GM18909 (cell line): ENCODE measurements around the gene RGMA.
"Not testable (repeated sequence)": the region's sequence is repeated elsewhere in the genome, so short reads cannot be mapped to it uniquely, and the experiment has no call there.

Source experiments
- ATAC-seq: cut with Tn5 transposase; IDR thresholded peaks from one replicate; pipeline ENCODE4 v1.9.1; 2021; ENCODE audit warnings: mild to moderate bottlenecking; ENCODE audit not compliant: unreplicated experiment, poor library complexity

Gene RGMA

DNA sequence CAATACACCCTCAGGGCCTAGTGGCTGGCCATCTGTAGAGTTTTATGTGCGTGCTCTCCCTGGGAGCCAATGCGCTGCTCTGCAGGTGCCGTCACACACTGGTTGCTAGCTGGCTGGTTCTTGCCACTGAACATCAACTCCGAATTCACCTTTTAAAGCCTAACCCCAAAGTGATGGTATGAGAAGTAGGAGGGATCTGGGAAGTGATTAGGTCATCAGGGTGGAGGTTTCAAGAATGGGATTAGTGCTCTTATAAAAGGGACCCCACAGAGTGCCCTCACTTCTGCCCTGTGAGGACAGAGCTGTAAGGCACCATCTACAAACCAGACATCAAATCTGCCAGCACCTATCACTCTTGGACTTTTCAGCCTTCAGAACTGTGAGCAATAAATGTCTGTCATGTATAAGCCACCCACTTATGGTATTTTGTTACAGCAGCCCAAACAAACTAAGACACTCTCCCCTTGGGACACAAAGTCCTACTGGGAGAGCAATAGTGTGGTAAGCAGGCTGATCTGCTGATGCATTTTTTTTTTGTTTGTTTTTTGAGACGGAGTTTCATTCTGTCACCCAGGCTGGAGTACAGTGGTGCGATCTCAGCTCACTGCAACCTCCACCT is 20.3 kb downstream of the RGMA start:
- no peak for ATAC-seq

DNA sequence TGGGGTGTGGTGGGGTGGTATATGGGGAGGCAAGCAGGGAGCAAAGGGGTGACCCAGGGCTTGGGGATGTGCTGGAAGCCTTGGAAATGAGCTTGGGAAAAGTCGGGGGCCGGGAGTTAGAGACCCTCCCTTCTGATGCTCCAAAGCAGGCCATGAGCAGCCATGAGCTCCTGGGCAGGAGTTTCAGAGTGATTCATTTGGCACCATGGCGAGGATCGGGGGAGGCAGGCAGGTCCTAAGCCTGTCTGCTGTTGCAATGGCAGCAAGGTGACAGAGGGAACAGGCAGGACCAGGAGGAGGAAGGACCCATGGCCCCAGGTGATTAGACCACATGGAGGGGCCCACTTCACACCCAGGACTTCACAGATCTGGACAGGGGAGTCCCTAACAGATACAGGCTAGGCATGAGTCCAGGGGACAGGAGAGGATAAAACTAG is 21.3 kb downstream of the RGMA start:
- no peak for ATAC-seq

GRCh38 chr15:93066834-93067648 is 22.0 kb downstream of the RGMA start:
- ATAC-seq: no peak

- no peak for ATAC-seq
Measured at GRCh38 chr15:93066224-93066681, 22.8 kb downstream of the RGMA start.

- ATAC-seq: no peak
Measured at GRCh38 chr15:93065641-93066045, 23.4 kb downstream of the RGMA start.

- no peak for ATAC-seq
Measured at GRCh38 chr15:93063796-93064690, 25.0 kb downstream of the RGMA start.

DNA sequence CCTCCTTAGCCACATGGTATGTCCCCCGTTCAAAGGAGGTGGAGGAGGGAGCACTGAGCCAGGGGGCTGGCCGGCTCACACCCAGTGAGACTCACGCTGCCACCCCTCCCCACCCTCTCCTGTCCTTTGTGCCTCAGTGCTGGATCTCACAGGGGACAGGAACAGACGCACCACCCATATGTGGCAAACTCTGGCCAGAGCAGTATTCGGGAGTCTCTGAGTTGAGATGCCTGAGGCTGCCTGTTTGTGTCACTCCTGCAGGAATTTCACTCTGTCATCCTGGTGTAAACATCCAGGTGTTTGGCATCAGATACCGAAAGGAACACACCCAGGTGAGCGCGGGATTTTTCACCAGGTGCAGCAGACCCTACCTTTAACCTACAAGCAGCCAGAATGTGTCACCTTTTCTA is 25.7 kb downstream of the RGMA start:
- no peak for ATAC-seq

DNA sequence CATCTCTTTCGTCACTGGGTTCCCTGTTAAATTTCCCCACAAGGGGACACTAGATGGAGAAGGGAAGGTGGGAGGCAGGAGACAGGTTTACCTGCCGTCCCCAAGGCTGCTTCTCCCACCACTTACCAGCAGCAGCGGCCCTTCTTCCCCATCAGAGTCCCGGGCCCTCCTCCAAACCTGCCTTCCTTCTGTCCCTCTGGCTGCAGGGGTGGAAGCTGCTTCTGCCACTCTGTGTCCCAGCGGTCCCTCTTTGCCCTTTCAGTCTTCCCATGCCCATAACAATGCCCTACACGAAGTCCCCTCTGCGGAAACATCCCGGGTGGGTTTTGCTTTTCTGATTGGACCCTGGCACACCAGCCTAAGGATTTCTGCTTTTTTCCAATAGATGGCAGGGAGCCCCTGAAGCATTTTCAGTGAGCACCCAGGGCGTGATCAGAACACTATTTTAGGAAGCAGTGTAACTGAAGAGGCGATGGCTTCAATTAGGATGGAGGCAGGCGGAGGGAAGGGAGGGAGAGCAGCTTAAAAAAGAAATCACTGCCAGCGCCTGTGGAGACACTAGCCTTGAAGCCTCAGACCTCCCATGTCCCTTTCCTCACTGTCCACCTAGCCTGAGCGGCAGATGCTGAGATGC is 26.3 kb downstream of the RGMA start:
- not testable (repeated sequence) for ATAC-seq

GRCh38 chr15:93060336-93061248 is 28.4 kb downstream of the RGMA start:
- no peak for ATAC-seq

GRCh38 chr15:93059442-93059841 is 29.6 kb downstream of the RGMA start:
- ATAC-seq: no peak

DNA sequence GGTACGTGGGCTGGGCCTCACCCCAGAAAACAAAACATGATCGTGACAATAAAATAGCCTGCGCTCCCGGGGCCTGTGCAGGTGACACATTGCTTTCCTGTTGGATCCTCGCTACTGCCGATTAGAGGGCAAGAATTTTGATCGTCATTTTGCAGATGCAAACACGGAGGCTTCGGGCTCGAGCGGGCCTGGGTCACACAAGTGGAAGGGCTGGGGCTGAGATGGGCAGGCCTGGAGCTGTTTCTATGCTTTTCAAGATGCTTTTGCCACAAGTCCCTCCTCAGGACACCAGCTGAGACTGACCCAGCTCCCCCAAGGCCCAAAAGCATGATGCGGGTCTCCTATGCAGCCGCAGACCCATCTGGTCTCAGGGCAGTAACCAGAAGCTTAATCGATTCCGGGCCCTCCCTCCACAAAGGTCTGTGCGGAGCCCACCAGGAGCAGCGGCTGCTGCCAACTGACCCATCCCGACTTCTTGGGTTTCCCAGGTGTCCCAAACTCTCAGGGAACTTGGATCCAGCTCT is 30.0 kb downstream of the RGMA start:
- no peak for ATAC-seq

DNA sequence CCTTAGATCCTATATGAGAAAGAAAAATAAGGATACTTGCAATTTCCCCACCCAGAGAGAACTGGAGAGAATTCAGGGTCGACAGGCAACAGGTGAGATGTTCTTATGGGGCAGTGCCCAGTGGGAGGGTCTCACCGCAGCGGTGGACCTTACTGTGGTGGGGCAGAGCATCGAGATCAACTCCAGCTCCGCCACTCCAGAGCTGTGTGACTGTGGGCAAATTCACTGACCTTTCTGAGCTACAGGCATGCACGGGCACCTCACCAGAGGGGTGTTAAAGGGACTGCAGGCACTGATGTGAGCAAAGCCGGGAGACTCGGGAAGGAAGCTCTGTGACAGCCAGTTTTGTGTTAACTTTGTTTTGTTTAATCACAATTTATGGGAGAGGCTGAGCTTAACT is 30.9 kb downstream of the RGMA start:
- ATAC-seq: no peak

DNA sequence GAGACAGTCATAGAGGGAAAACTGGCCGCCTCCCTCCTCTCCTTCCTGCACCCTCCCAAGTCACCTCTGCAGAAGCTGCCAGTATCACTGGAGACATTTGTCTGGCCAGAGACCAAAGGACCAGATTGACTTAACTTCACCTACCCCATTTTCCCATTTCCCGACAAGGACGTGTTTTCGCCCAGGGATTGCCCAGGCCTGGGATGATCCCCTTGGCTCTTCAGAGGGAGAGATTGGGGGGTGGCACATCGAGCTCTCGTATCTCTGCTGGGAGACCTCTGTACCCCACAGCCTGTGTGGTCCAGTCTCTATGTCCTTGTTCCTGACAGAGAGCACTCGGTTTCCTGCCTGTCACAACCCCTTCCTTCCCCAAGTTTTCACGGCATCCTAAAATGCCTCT is 31.4 kb downstream of the RGMA start:
- no peak for ATAC-seq

DNA sequence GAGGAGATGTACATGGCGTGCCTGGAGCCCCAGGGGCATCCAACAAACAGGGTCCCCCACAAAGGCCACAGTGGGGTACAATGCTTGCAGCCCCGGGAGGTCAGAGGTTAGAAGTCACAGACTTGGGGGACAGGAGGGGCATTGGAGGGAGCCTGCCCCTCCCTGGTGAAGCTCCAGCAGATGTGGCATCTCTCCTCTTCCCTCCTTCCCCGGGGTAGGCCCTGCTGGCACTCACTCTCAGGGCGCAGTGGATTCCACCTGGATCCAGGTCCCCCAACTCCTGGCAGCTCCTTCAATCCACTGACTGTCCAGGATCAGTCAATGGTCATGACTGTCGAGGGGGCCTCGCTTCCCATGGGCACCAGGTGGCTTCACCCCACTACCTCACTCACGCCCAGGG is 32.2 kb downstream of the RGMA start:
- no peak for ATAC-seq

DNA sequence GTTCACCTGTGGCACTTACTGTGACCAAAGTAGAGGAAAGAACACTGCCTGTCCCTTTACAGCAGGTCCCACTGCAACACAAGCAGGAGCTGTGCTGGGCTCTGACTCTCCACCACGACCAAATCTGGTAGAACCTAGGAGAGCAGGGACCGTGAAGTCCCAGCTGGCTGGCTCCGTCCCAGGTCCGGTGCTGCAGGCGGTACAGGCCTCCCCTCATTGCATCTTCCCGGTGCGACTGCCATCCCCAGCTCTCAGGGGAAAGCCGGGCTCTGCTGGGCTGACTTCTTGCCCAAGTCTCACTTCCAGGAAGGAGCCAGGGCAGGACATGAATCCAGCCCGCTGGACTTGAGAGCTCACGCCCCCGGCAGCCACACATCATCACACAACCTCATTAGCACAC is 33.8 kb downstream of the RGMA start:
- no peak for ATAC-seq

- no peak for ATAC-seq
Measured at GRCh38 chr15:93052090-93052879, 36.7 kb downstream of the RGMA start.

- no peak for ATAC-seq
Measured at GRCh38 chr15:93051236-93052089, 37.5 kb downstream of the RGMA start.
